GM19372 (cell line): Measurements from ENCODE around the gene S100A10.

Source experiments
- ATAC-seq: cut with Tn5 transposase; IDR thresholded peaks from one replicate; pipeline ENCODE4 v1.9.1; 2021; ENCODE audit warnings: mild to moderate bottlenecking, low read depth, moderate library complexity; ENCODE audit not compliant: unreplicated experiment

S100A10 gene

DNA sequence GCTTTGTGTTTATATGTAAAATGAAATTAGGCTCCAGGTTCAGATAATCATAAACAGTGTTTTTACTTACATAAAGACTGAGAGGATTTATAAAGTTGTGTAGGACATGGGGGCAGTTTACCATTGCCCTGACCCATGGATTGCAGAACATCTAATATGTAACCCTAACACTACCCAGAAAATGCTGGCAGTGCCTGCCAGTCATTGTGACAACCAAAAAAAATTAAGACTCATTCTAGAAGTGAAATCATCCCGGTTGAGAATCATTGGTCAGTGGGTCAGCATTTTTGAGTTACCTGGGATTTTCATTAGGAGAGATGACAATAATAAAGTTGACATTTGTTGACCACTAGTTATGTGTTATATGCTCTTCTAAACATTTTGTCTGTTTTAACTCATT is 53.1 kb downstream of the S100A10 start:
- no peak for ATAC-seq

DNA sequence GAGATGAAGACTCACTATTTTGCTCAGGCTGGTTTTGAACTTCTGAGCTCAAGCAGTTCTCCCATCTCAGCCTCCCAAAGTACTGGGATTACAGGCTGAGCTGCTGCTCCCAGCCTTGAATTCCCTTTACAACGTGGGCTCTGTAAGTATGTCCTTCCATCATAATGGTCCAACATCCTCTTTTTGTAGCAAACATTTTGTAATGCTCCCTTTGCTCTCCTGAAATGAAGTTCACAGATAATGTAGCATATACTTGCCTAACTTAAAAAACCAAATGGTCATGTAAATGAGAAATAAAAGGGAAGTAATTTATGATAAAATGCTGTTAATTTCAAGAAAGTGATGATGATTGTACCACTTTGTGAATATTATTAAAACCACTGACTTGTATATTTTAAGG is 53.9 kb downstream of the S100A10 start:
- ATAC-seq = no peak

DNA sequence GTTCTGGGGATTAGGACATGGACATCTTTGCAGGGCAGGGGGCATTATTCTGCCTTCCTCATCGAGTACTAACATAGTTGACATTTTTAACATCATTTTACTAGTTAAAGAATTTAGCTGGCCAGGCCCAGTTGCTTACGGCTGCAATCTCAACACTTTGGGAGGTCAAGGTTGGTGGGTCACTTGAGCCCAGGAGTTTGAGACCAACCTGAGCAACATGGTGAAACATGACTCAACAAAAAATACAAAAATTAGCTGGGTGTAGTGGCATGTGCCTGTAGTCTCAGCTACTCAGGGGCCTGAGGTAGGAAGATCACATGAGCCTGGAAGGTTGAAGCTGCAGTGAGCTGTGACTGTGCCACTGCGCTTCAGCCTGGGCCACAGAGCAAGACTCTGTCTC is 54.5 kb downstream of the S100A10 start:
- no peak for ATAC-seq

DNA sequence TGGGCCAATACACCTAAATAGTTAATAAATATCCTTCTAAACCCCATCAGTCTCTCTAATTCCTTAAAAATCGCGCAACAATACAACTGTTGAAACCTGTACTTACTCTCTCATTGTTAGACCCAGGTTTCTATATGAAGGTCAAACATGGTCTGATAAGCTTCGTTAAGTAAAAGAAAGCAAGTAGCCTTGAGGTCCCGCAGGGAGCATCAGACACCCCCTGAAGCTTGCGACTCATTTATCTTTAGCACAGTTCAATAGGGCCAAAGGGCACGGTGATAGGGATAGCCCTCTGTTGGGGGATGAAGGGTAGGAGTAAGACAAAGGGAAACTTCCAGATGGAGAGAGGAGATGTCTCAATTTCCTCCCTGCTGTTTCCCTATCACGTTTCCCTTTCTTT is 57.0 kb downstream of the S100A10 start:
- no peak for ATAC-seq

DNA sequence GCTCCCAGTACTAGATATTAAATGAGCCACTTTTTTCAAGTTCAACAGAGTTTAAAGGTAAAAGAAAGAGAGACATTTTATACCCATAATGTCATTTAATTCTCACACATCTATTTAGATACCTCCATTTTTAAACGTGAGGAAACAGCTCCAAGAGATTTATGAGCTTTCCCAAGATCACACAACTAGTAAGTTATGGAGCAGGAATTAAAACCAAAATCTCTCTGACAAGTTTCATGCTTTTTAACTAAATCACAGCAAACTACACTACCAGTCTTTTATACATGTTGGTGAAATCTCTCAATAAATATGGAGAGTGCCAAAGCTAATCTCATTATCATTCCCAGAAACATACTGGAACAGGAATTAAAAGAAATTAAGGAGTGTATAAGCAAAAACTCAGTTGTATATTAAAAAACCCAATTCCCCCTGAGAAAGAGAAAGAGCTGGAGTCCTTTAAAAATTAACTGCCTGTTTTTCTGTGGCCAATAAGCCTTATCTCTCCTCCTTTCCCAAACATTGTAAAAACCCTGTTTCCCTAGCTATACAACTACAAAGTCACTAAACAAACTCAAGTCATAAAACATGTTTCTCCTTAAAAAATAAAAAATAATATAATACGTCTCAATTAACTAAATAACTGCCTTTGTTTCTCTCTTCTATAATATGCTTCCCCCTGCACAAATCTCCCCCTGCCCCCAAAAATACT is 57.6 kb downstream of the S100A10 start:
- no peak for ATAC-seq

DNA sequence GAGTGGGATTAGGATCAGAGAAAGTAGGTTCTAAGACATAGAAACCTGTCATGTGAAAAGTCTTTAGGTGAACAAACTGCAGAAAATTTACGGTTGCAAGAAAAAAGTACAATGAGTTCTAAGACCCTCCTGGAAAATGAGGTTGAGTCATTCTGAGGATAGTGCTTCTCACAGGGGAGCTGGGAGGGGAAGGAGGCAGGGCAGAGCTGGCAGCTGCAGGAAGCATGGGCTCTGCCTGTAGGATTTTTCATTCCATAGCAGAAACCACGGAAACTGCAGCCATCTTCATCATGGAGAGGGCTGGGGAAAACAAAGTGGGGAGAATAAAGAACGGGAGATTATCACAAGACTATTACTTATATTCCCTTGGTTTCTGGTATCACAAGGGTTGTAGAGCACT is 58.5 kb downstream of the S100A10 start:
- ATAC-seq = no peak

DNA sequence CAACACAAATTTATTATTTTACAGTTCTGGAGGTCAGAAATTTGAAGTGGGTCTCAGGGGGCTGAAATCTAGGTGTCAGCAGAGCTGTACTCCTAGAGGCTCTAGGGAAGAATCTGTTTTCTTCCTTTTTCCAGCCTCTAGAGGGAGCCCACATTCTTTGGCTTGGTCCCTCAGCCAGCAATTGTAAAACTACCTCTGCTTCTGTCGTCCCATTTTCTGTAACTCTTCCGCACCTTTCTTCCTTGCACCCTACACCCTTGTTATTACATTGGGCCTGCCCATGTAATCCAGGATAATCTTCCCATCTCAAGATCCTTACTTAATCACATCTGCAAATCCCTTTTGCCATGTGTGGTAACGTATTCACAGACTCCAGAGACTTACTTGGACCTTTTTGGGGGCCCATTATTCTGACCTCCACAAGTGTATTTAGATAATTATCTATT is 59.6 kb downstream of the S100A10 start:
- no peak for ATAC-seq
